HCT116 (cell line): ENCODE data around the gene DOCK4. TPM values are rescaled to one million over a fixed set of nuclear protein-coding genes. Genes with fewer than 3 reads are reported as not detected.

Source experiments
- ATAC-seq: fragments of 200-7000 bp; cut with Tn5 transposase; 2 replicates; pipeline ENCODE4 v1.9.1; 2020; ENCODE audit warnings: mild to moderate bottlenecking, moderate library complexity
- BruUV-seq: library from RNA; stranded (reverse); fragments of 400-500 nt; replicated peaks from 2 replicates; lab custom pipeline; 2021; lab: Mats Ljungman, UMichigan
- CTCF ChIA-PET: fragments of 300-600 bp; sonication (Branson Sonifier 250); formaldehyde crosslinking; loops from one replicate; lab custom pipeline; 2021; ENCODE audit warnings: antibody characterized with exemption; lab: Charles Lee
- POLR2A ChIA-PET: fragments of 300-600, 350-600 bp; sonication (Branson Sonifier 250); formaldehyde crosslinking; loops from one replicate; lab custom pipeline; 2021; ENCODE audit warnings: antibody characterized with exemption; lab: Charles Lee
- RAD21 ChIA-PET, 2 experiments: fragments of 300-600 bp; sonication (Branson Sonifier 250); formaldehyde crosslinking; loops; one replicate each; lab custom pipeline; 2023; ENCODE audit warnings: low total read pairs in 2 of 2; ENCODE audit not compliant: uncharacterized antibody in 2 of 2, unreplicated experiment in 2 of 2, low non-redundant PET in 1 of 2; lab: Charles Lee
- DNase-seq: peaks from one replicate; pipeline ENCODE4 v3.0.0-alpha.2; 2010; ENCODE audit warnings: low read depth, low spot score
- H2AFZ ChIP-seq: fragments of 200-600 bp; shearing (Covaris generic), sonication (generic); 2 replicates; pipeline ENCODE4 v1.6.1; 2017; ENCODE audit warnings: low read depth, mixed run types, mixed read lengths, antibody characterized with exemption, low read length; ENCODE audit not compliant: poor library complexity, severe bottlenecking
- H3K27ac ChIP-seq: 2 replicates; pipeline ENCODE4 v1.5.1; 2012; ENCODE audit warnings: low read depth, low read length
- H3K27me3 ChIP-seq: fragments of 200-600 bp; sonication (generic); 2 replicates; pipeline ENCODE4 v1.6.1; 2016; ENCODE audit warnings: mixed run types, low read length, mixed read lengths; ENCODE audit not compliant: insufficient read depth
- H3K36me3 ChIP-seq, 2 experiments: fragments of 200-500 bp in 1 of 2; fragments of 200-600 bp in 1 of 2; sonication (Bioruptor generic) in 1 of 2; sonication (generic) in 1 of 2; 2 replicates each; pipeline versions ENCODE4 v1.5.1 to v1.6.1; 2014 to 2016; ENCODE audit warnings: low read length in 2 of 2, inconsistent platforms in 1 of 2, mixed read lengths in 1 of 2, mixed run types in 1 of 2; ENCODE audit not compliant: insufficient read depth in 2 of 2, control insufficient read depth in 1 of 2
- H3K4me1 ChIP-seq, 2 experiments: fragments of 200-600 bp in 1 of 2; sonication (generic) in 1 of 2; 2 replicates each; pipeline versions ENCODE4 v1.5.1 to v1.6.1; 2012 to 2017; ENCODE audit warnings: low read length in 2 of 2, inconsistent platforms in 1 of 2, mild to moderate bottlenecking in 1 of 2, mixed read lengths in 1 of 2, mixed run types in 1 of 2, moderate library complexity in 1 of 2; ENCODE audit not compliant: insufficient read depth in 2 of 2, control insufficient read depth in 1 of 2
- H3K4me2 ChIP-seq: fragments of 200-600 bp; sonication (generic); 2 replicates; pipeline ENCODE4 v1.6.1; 2017; ENCODE audit warnings: mixed run types, low read length, mixed read lengths
- H3K4me3 ChIP-seq, 2 experiments: fragments of 200-600 bp in 1 of 2; sonication (generic) in 1 of 2; replicated peaks in 1 of 2; 2 replicates each; pipeline ENCODE4 v1.5.1; 2011 to 2016; ENCODE audit warnings: low read length in 2 of 2, control low read depth in 1 of 2, low read depth in 1 of 2, mild to moderate bottlenecking in 1 of 2, mixed read lengths in 1 of 2, mixed run types in 1 of 2
- H3K79me2 ChIP-seq: fragments of 200-600 bp; sonication (generic); 2 replicates; pipeline ENCODE4 v1.6.1; 2017; ENCODE audit warnings: mild to moderate bottlenecking, mixed run types, low read length, moderate library complexity, mixed read lengths; ENCODE audit not compliant: insufficient read depth
- H3K9ac ChIP-seq: fragments of 200-600 bp; sonication (generic); 2 replicates; pipeline ENCODE4 v1.6.1; 2016; ENCODE audit warnings: low read length, mixed read lengths
- H3K9me2 ChIP-seq: fragments of 200-600 bp; sonication (generic), shearing (Covaris generic); 2 replicates; pipeline ENCODE4 v1.6.1; 2017; ENCODE audit warnings: mixed run types, mild to moderate bottlenecking, moderate library complexity; ENCODE audit not compliant: insufficient read depth
- H3K9me3 ChIP-seq, 2 experiments: fragments of 200-500 bp in 1 of 2; fragments of 200-600 bp in 1 of 2; sonication (Bioruptor generic) in 1 of 2; sonication (generic) in 1 of 2; 2 replicates each; pipeline ENCODE4 v1.6.1; 2014 to 2017; ENCODE audit warnings: low read length in 2 of 2, mixed read lengths in 2 of 2, inconsistent platforms in 1 of 2, low read depth in 1 of 2, mild to moderate bottlenecking in 1 of 2, mixed run types in 1 of 2, moderate library complexity in 1 of 2; ENCODE audit not compliant: control insufficient read depth in 1 of 2, insufficient read depth in 1 of 2
- H4K20me1 ChIP-seq: fragments of 200-600 bp; sonication (generic), shearing (Covaris generic); 2 replicates; pipeline ENCODE4 v1.6.1; 2017; ENCODE audit warnings: mixed run types, mild to moderate bottlenecking, moderate library complexity; ENCODE audit not compliant: insufficient read depth
- CBX3 ChIP-seq: IDR thresholded peaks from 2 replicates; pipeline ENCODE4 v1.6.1; 2012; ENCODE audit warnings: low read depth
- FOSL1 ChIP-seq: IDR thresholded peaks from 2 replicates; pipeline ENCODE4 v1.6.1; 2012; ENCODE audit warnings: low read depth
- POLR2AphosphoS5 ChIP-seq: IDR thresholded peaks from 2 replicates; pipeline ENCODE4 v1.6.1; 2011; ENCODE audit warnings: mild to moderate bottlenecking, low read depth, low read length, moderate library complexity
- REST ChIP-seq: IDR thresholded peaks from 2 replicates; pipeline ENCODE4 v1.6.1; 2012; ENCODE audit warnings: low read depth
- SIN3A ChIP-seq: IDR thresholded peaks from 2 replicates; pipeline ENCODE4 v1.6.1; 2012; ENCODE audit warnings: low read depth
- ZFX ChIP-seq: fragments of 450-650 bp; IDR thresholded peaks from 2 replicates; pipeline ENCODE4 v1.6.1; 2017
- ZNF274 ChIP-seq: fragments of 200-500 bp; sonication (Bioruptor generic); IDR thresholded peaks from 2 replicates; pipeline ENCODE4 v1.6.1; 2014; ENCODE audit warnings: mild to moderate bottlenecking, low read depth, low read length, inconsistent platforms
- intact Hi-C: fragments of 100-400 bp; cut with micrococcal nuclease; formaldehyde crosslinking; loops from 2 replicates; pipeline ENCODE4 v1.10.0; 2022
- total RNA-seq: library from RNA; stranded (reverse); gene quantifications from one replicate; pipeline ENCODE4 v1.2.1, GENCODE V29; 2021; ENCODE audit not compliant: unreplicated experiment

The DOCK4 gene
- total RNA-seq, 1 experiment from 2014 or later, result 2.2 TPM

- POLR2A ChIA-PET, result no interaction called here
- Histone ChIP-seq H3K79me2 (no peaks in the 10 kb centered on the region), H3K27me3 (no peaks in the 10 kb centered on the region), H3K4me3 (no peak overlapping the region), H2AFZ (no peak overlapping the region), H3K4me1 (no peaks in the 10 kb centered on the region), H3K9me2 (no peaks in the 10 kb centered on the region), H3K27ac (no peak overlapping the region), H3K9ac (no peak overlapping the region), H3K4me2 (no peak overlapping the region), H4K20me1 (no peaks in the 10 kb centered on the region), H3K36me3 (no peaks in the 10 kb centered on the region)
- intact Hi-C loops, result no loop called here
- no TSS peak for BruUV-seq
- ATAC-seq (no peak), DNase-seq (no peak)
- CTCF ChIA-PET, result no interaction called here
- RAD21 ChIA-PET, result no interaction called here
- TF ChIP-seq REST (no peak), SIN3A (no peak), ZFX (no peak), CBX3 (no peak), FOSL1 (no peak), ZNF274 (no peak), POLR2AphosphoS5 (no peak)
- TF ChIP-seq, all 23 proteins: peak for 0
- no peaks in the 10 kb centered on the region for H3K9me3 ChIP-seq
These were observed 251.5 kb downstream of the DOCK4 start for GRCh38 chr7:111954474-111955381.
